ENCODE results near the gene YWHAE. TPM values are rescaled to one million over a fixed set of nuclear protein-coding genes. Genes with fewer than 3 reads are reported as not detected.

YWHAE gene
- total and polyA plus RNA-seq, 10 of the 15 experiments (the other 5 are each of a cell fraction or from before 2014, with no cell fraction given), result 189 to 651 (median 469) TPM

DNA sequence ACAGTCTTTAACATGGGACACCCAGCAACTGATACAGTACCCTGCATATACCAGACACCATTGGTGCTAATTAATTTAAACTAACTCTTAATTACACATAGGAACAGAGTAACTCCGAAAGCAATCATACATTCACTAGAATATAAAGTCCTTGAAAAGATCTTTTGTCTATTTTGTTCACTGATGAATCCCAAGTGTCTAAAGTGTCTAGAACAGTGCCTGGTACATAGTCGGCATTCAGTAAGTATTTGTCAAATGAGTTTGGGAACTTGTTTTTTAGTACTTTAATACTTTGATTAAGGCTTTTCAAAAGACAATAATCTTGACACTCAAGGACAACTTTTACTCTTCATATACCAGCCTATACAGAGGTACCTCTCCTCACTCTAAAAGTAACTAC is 13.8 kb downstream of the YWHAE start:
- intact Hi-C loops (cut with micrococcal nuclease; ENCODE audit: unreplicated experiment) (no loop called here), in situ Hi-C loops (cut with MboI) (no loop called here)
- FAIRE-seq (no peak), DNase-seq (ENCODE audit: low read depth, low spot score) (no peak), ATAC-seq (peak; percentile 43)
- no peak overlapping the region for H3K9ac ChIP-seq (ENCODE audit: control insufficient read depth, insufficient read depth, low read length)
- POLR2A ChIA-PET, result interaction anchor here (0.6 to 2.0 kb wide), 3 partner anchors 9 to 14 kb away, joined by 3 to 9 read pairs (median 5); partner anchors contain the start of gene YWHAE
- H3K36me3 ChIP-seq (ENCODE audit: control insufficient read depth in 2 of 2, insufficient read depth in 2 of 2, low read length in 1 of 2), result peaks cover 3 to 15% of the 10 kb centered on the region in 2 experiments; a peak in 3 of 4 replicates
- 16% methylated on average over 2 of the region's 2 CpGs for WGBS (ENCODE audit: insufficient coverage, insufficient replicate concordance, low lambda C conversion rate, missing lambda C conversion rate)
- H3K79me2 ChIP-seq (ENCODE audit: control insufficient read depth, insufficient read depth, low read length), result peaks cover 95% of the 10 kb centered on the region
- H3K27ac ChIP-seq (ENCODE audit: control insufficient read depth, insufficient read depth), result no peak overlapping the region
- CTCF ChIA-PET, result interaction anchor here (0.8 to 2.1 kb wide), 5 partner anchors 9 to 130 kb away, joined by 3 to 12 read pairs (median 4); partner anchors contain the start of gene INPP5K
- H4K20me1 ChIP-seq (ENCODE audit: control insufficient read depth, insufficient read depth), result peaks cover 16% of the 10 kb centered on the region
- RAD21 ChIA-PET (ENCODE audit: unreplicated experiment), result no interaction called here
- no peak overlapping the region for H3K4me2 ChIP-seq (ENCODE audit: control insufficient read depth, insufficient read depth)
- H3K9me3 ChIP-seq (replicated peaks; ENCODE audit: control insufficient read depth, insufficient read depth, low read length), result no peaks in the 10 kb centered on the region
- SMC1A ChIA-PET (ENCODE audit: uncharacterized antibody, unreplicated experiment), result interaction anchor here (1.2 to 2.8 kb wide), 3 partner anchors 11 to 130 kb away, joined by 4 to 8 read pairs (median 6); partner anchors contain the start of gene INPP5K
- BruUV-seq (replicated peaks), result TSS peak; percentile 16
- H3K4me3 ChIP-seq, result no peak overlapping the region
- H2AFZ ChIP-seq (ENCODE audit: control insufficient read depth, low read depth, low read length), result no peak overlapping the region
- no peaks in the 10 kb centered on the region for H3K27me3 ChIP-seq (replicated peaks in 1 of 2; ENCODE audit: control insufficient read depth in 2 of 2, insufficient read depth in 2 of 2, low read length in 1 of 2)
- peaks cover 4% of the 10 kb centered on the region for H3K4me1 ChIP-seq (ENCODE audit: control insufficient read depth, insufficient read depth, low read length)
- TF ChIP-seq ASH2L (IDR thresholded peaks at IDR 0.05; ENCODE audit: borderline replicate concordance, low read depth), result no peak
- TF ChIP-seq, protein P1, sequence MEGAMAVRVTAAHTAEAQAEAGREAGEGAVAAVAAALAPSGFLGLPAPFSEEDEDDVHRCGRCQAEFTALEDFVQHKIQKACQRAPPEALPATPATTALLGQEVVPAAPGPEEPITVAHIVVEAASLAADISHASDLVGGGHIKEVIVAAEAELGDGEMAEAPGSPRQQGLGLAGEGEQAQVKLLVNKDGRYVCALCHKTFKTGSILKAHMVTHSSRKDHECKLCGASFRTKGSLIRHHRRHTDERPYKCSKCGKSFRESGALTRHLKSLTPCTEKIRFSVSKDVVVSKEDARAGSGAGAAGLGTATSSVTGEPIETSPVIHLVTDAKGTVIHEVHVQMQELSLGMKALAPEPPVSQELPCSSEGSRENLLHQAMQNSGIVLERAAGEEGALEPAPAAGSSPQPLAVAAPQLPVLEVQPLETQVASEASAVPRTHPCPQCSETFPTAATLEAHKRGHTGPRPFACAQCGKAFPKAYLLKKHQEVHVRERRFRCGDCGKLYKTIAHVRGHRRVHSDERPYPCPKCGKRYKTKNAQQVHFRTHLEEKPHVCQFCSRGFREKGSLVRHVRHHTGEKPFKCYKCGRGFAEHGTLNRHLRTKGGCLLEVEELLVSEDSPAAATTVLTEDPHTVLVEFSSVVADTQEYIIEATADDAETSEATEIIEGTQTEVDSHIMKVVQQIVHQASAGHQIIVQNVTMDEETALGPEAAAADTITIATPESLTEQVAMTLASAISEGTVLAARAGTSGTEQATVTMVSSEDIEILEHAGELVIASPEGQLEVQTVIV (IDR thresholded peaks at IDR 0.05; ENCODE audit: borderline replicate concordance, partially characterized antibody), result no peak
- no peak for TF ChIP-seq CREM (IDR thresholded peaks at IDR 0.05; ENCODE audit: low read depth)
- TF ChIP-seq FOXM1 (IDR thresholded peaks at IDR 0.05; ENCODE audit: low read depth, low read length), result no peak
- TF ChIP-seq, protein P2, sequence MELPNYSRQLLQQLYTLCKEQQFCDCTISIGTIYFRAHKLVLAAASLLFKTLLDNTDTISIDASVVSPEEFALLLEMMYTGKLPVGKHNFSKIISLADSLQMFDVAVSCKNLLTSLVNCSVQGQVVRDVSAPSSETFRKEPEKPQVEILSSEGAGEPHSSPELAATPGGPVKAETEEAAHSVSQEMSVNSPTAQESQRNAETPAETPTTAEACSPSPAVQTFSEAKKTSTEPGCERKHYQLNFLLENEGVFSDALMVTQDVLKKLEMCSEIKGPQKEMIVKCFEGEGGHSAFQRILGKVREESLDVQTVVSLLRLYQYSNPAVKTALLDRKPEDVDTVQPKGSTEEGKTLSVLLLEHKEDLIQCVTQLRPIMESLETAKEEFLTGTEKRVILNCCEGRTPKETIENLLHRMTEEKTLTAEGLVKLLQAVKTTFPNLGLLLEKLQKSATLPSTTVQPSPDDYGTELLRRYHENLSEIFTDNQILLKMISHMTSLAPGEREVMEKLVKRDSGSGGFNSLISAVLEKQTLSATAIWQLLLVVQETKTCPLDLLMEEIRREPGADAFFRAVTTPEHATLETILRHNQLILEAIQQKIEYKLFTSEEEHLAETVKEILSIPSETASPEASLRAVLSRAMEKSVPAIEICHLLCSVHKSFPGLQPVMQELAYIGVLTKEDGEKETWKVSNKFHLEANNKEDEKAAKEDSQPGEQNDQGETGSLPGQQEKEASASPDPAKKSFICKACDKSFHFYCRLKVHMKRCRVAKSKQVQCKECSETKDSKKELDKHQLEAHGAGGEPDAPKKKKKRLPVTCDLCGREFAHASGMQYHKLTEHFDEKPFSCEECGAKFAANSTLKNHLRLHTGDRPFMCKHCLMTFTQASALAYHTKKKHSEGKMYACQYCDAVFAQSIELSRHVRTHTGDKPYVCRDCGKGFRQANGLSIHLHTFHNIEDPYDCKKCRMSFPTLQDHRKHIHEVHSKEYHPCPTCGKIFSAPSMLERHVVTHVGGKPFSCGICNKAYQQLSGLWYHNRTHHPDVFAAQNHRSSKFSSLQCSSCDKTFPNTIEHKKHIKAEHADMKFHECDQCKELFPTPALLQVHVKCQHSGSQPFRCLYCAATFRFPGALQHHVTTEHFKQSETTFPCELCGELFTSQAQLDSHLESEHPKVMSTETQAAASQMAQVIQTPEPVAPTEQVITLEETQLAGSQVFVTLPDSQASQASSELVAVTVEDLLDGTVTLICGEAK (IDR thresholded peaks at IDR 0.05; ENCODE audit: borderline replicate concordance), result no peak
- no peak for TF ChIP-seq HDAC6 (IDR thresholded peaks at IDR 0.05; ENCODE audit: unreplicated experiment)
- TF ChIP-seq, protein P3, sequence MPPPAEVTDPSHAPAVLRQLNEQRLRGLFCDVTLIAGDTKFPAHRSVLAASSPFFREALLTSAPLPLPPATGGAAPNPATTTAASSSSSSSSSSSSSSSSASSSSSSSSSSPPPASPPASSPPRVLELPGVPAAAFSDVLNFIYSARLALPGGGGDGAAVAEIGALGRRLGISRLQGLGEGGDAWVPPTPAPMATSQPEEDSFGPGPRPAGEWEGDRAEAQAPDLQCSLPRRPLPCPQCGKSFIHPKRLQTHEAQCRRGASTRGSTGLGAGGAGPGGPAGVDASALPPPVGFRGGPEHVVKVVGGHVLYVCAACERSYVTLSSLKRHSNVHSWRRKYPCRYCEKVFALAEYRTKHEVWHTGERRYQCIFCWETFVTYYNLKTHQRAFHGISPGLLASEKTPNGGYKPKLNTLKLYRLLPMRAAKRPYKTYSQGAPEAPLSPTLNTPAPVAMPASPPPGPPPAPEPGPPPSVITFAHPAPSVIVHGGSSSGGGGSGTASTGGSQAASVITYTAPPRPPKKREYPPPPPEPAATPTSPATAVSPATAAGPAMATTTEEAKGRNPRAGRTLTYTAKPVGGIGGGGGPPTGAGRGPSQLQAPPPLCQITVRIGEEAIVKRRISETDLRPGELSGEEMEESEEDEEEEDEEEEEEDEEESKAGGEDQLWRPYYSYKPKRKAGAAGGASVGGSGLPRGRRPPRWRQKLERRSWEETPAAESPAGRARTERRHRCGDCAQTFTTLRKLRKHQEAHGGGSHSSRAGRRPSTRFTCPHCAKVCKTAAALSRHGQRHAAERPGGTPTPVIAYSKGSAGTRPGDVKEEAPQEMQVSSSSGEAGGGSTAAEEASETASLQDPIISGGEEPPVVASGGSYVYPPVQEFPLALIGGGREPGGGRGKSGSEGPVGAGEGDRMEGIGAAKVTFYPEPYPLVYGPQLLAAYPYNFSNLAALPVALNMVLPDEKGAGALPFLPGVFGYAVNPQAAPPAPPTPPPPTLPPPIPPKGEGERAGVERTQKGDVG (CRISPR knock-in tag; IDR thresholded peaks at IDR 0.05), result no peak
- TF ChIP-seq, protein P4, sequence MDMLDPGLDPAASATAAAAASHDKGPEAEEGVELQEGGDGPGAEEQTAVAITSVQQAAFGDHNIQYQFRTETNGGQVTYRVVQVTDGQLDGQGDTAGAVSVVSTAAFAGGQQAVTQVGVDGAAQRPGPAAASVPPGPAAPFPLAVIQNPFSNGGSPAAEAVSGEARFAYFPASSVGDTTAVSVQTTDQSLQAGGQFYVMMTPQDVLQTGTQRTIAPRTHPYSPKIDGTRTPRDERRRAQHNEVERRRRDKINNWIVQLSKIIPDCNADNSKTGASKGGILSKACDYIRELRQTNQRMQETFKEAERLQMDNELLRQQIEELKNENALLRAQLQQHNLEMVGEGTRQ (IDR thresholded peaks at IDR 0.05; ENCODE audit: borderline replicate concordance, low read depth, low read length), result no peak

Measured in GM12878 (cell line).